Measurements from ENCODE around the gene ATF7. TPM values are rescaled to one million over a fixed set of nuclear protein-coding genes. Genes with fewer than 3 reads are reported as not detected.

The ATF7 gene
- total RNA-seq, 2 donors from 2014 or later: 38.3 to 39.2 TPM

DNA sequence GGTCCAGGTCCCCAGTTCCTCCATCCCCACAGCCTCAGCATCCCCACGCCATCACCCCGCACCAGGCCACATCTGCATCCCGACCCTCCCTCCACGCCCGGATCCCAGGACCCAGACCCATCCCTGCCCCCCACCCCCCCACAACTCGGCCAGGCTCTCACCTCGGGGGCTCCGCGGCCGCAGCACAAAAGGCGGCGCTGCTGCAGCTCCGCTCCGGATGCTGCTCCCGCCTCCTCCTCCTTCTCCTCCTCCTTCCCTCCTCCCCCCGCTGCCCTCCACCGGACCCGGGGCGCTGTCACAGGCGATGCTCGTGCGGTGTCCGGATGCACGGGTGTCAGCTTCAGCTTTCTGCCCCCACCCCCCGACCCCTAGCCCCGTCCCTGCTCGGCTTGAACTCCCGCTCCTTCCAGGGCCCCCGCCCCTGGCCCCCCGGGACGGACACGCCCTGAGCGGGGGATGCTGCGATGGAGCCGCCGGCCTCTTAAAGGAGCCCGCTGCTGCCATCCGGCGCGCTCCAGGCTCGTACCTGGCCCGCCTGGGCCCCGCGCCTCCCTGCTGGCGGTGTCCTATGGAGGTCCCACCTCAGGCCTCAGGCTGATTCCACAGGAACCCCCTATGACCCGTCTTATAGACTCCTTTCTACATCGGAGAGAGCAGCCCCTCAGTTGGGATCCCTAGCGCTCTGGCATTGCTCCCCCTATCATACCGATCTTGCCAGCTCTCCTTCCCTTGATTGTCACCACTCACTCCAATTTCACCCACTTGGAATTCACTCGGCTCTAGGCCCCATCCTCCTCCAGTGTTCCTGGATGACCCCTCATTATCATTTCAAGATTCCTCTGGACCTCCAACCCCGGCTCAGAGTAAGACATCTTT lies 126.7 kb downstream of the ATF7 start, which contains the start of gene MAP3K12:
Gene MAP3K12 (minus strand): TSS at position 193 of the 876 bp plus-strand sequence. CDS start 12,067 bp downstream, outside the sequence.
- intact Hi-C loops (cut with DNase I, micrococcal nuclease): loop anchor here in 1 of 2 donors (10.0 kb wide), 1 partner anchor 155 kb away; no protein-coding TSS in a partner anchor
- DNase-seq (peak; percentile 68 to 69), ATAC-seq (no peak)

- intact Hi-C loops (cut with DNase I, micrococcal nuclease): no loop called here
- ATAC-seq: no peak
- no peak for DNase-seq
These were observed 127.9 kb downstream of the ATF7 start for GRCh38 chr12:53498235-53498630.

- DNase-seq (no peak), ATAC-seq (no peak)
- intact Hi-C loops (cut with DNase I, micrococcal nuclease): no loop called here
These were observed 128.7 kb downstream of the ATF7 start for GRCh38 chr12:53497461-53497860.

DNA sequence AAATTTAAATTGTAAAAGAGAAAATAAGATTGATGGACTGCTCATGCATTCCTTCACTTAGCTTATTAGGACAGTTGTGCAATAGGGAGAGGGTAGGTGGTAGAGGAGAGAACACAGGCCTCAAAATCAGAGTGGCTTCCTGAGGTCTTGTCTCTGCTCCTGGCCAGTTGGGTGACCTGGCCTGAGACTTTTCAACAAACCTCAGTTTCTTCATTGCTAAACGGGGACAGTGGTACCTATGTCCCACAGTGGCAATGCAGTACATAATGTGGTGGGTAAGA lies 129.5 kb downstream of the ATF7 start:
- DNase-seq: no peak
- intact Hi-C loops (cut with DNase I, micrococcal nuclease): no loop called here
- ATAC-seq: no peak

GRCh38 chr12:53495903-53496751 lies 130.1 kb downstream of the ATF7 start:
- intact Hi-C loops (cut with DNase I, micrococcal nuclease): no loop called here
- DNase-seq (peak; percentile 43 to 77), ATAC-seq (no peak)

- intact Hi-C loops (cut with DNase I, micrococcal nuclease): no loop called here
- ATAC-seq: peak; percentile 3
- no peak for DNase-seq
These were observed 132.4 kb downstream of the ATF7 start for GRCh38 chr12:53493610-53494391.

DNA sequence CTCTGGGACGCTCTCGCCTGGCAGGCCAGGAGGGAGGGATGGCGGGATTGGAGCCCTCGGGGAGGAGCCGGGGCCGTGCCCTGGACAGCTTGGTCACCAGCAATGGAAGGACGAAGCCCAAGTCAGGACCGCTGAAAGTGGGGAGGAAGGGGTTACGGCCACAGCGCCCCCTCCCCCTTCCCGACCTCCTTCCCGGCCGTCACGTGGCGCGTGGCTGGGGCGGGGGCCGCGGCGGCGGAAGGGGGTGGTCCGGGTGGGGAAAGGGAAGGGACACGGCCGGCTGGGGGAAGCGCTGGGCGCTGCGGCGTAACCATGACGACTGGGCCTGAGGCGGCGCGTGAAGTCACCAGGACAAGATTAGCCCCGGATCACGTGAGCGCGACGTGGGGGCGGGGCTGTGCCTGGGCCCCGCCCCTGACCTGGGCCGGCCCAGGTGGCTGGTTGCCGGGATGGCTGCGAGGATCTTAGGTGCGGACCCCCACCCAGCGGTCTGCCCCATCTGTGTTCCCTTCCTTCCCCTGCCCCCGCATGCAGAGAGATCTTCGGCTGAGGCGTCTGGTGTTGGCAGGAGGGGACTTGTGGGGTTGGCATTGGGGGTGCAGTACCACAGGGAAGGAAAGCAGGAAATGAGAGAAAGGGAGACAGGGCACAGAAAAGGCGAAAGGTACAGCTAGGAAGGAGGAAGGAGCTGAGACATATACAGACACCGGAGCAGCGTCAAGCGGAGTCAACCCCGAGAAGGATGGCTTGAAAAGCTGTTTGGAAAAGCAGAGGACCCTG lies 133.2 kb downstream of the ATF7 start:
- intact Hi-C loops (cut with DNase I, micrococcal nuclease): no loop called here
- peak; percentile 93 for ATAC-seq
- DNase-seq: peak; percentile 92 to 94

- intact Hi-C loops (cut with DNase I, micrococcal nuclease): no loop called here
- no peak for DNase-seq
- no peak for ATAC-seq
These were observed 134.0 kb downstream of the ATF7 start for GRCh38 chr12:53492188-53492587.

DNA sequence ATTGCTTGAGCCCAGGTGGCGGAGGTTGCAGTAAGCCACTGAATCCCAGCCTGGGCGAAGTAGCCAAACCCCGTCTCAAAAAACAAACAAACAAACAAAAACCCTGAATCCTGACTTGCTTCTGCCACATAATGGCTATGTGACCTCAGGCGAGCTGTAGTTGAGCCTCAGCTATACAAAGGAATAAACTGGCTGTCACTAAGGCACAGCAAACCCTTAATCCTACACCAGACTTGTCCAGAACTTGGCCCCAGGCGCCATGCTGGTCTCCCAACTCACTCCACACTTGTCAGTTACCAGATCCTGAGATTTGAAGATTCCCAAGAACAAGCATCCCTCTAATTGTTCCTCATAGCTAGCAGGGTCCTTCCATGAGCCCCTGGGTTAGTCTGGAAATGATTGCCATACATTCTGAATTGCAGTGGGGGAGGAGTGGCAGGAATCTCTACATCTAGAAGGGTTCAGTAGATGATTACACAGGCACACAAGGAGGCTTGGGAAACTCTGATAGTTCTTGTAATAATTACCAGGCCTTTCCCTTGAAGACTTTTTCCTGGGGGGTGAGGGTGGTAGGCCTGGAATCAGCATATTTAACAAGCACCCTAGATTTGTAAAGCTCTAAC lies 136.8 kb downstream of the ATF7 start:
- no peak for DNase-seq
- intact Hi-C loops (cut with DNase I, micrococcal nuclease): no loop called here
- ATAC-seq: no peak

GRCh38 chr12:53486736-53487487 lies 139.3 kb downstream of the ATF7 start:
- ATAC-seq (no peak), DNase-seq (no peak)
- intact Hi-C loops (cut with DNase I, micrococcal nuclease): no loop called here

DNA sequence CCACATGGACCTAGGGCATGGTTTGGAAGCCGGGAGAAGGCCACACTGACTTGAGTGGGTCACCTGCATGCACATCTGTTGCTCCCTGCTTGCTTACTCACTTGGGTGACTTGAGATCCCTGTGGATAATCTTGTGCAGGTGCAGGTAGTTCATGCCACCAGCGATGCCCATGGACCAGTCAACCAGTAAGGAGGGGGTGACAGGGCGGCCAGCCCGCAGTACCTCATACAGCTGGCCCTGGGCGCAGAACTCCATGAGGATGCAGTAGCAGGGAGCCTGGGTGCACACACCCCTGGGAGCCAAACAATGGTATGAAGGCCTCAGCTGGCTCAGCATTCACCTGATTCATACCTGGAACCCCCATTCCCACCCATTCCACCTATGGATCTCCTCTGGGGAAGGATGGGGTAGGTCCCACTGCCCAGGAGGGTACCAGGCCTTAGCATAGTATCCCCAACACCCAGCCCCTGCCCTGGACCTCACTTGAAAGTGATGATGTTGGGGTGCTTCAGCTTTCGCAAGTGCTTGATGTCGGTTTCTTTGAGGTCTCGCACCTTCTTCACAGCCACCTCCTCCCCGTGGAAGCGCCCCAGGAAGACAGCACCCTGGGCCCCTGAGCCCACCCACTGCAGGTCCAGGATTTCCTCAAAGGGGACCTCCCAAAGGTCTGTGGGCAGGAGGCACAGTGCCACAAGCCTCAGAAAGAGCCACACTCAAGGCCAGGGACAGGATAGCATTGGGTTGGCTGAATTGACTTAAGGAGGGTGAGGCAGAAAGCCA lies 140.0 kb downstream of the ATF7 start:
- DNase-seq: no peak
- intact Hi-C loops (cut with DNase I, micrococcal nuclease): no loop called here
- no peak for ATAC-seq

DNA sequence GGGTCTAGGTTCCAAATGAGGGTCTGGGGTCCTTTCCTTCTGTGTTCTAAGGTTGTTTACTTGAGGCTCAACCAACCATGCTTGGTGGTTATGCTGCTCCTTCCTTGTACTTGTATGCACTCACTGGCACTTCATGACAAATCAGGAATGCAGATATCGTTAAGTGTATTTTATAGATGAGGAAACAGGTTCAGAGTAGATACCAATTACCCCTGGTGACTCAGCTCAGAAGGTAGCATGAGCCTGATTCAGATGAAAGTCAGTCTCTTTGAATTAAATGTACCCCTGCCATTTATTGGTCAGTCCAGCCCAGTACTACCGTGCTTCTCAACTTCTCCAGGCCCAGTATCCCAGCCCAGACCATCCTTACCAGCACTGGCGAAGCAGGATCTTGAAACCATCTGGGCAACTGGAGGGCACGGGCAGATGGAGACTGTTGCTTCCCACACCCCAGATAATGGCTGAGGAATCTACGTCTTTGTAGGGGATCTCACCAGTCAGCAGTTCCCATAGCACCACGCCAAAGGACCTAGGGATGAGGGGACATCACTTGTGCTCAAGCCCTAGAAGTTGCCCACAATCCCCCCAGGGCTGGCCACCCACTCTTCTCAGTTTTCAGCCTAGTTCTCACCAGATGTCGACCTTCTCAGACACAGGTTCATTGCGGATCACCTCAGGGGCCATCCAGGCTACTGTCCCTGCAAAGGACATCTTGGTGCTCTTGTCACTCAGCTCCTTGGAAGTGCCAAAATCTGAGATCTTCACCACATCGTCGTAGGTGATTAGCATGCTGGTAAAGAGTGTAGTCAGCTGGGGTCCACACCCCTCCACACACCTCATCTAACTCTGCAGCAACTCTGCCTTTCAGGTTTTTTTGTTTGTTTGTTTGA lies 141.3 kb downstream of the ATF7 start:
- peak; percentile 56 for ATAC-seq
- DNase-seq: no peak
- intact Hi-C loops (cut with DNase I, micrococcal nuclease): no loop called here

DNA sequence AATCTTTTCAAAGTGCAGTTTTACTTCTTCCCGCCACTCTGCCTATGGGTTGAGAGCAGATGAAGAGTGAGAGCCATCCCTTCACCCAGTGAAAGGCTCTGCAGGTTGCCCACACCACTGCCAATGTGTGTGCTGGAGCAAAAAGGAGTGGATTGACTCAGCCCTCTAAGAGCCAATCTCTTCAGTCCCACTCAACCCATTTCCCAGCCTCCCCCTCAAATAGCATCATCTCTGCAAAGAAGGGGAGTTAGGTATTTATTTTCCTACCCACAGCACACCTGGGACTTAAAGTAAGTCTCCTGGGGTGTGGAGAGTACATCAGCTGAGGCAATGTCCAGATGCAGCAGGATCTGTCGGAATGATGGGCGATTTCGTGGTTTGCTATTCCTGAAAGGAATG lies 142.2 kb downstream of the ATF7 start:
- intact Hi-C loops (cut with DNase I, micrococcal nuclease): no loop called here
- DNase-seq (no peak), ATAC-seq (no peak)

- DNase-seq: peak; percentile 42 to 61
- intact Hi-C loops (cut with DNase I, micrococcal nuclease): no loop called here
- peak; percentile 76 for ATAC-seq
These were observed 142.8 kb downstream of the ATF7 start for GRCh38 chr12:53483225-53483978.

- ATAC-seq (peak; percentile 1), DNase-seq (no peak)
- intact Hi-C loops (cut with DNase I, micrococcal nuclease): no loop called here
These were observed 143.5 kb downstream of the ATF7 start for GRCh38 chr12:53482626-53483168.
